Measurements from ENCODE around the gene SLC44A1. TPM values are rescaled to one million over a fixed set of nuclear protein-coding genes. Genes with fewer than 3 reads are reported as not detected.

The SLC44A1 gene
- total and polyA plus RNA-seq, 2 of the 13 experiments (the other 11 are each of a cell fraction or from before 2014, with no cell fraction given): 21.4 to 40.8 TPM

- 94% methylated on average over 2 of the region's 2 CpGs for WGBS (ENCODE audit: low lambda C conversion rate)
- Histone ChIP-seq H3K79me2 (ENCODE audit: insufficient read depth, low read length) (no peaks in the 10 kb centered on the region), H3K4me3 (replicated peaks in 1 of 3; ENCODE audit: insufficient read depth in 1 of 3, low read depth in 2 of 3, low read length in 3 of 3) (no peak overlapping the region), H3K4me2 (ENCODE audit: low read depth, low read length) (no peak overlapping the region), H3K36me3 (replicated peaks in 1 of 2; ENCODE audit: control insufficient read depth in 1 of 2, insufficient read depth in 2 of 2, low read length in 2 of 2) (no peaks in the 10 kb centered on the region), H3K27me3 (ENCODE audit: control insufficient read depth in 1 of 2, insufficient read depth in 2 of 2, low read length in 2 of 2) (no peaks in the 10 kb centered on the region), H3K27ac (ENCODE audit: extremely low read length, insufficient read depth, low read length) (no peak overlapping the region), H3K9me3 (ENCODE audit: low read length) (no peaks in the 10 kb centered on the region), H2AFZ (ENCODE audit: low read length) (no peak overlapping the region), H3K4me1 (ENCODE audit: insufficient read depth, low read length) (peaks cover 29% of the 10 kb centered on the region), H3K9ac (ENCODE audit: insufficient read depth, low read depth, low read length) (no peak overlapping the region), H4K20me1 (ENCODE audit: insufficient read depth, low read length) (no peaks in the 10 kb centered on the region)
- ChIA-PET POLR2A (no interaction called here), CTCF (ENCODE audit: low intra/inter-chr PET ratio, low total read pairs) (no interaction called here)
- DNase-seq (ENCODE audit: low spot score): no peak
- FAIRE-seq: no peak
- ATAC-seq: no peak
- BruUV-seq (replicated peaks): no TSS peak
- TF ChIP-seq ATF7-NPFF (CRISPR knock-in tag; IDR thresholded peaks at IDR 0.05; ENCODE audit: low read depth) (no peak), ZNF550 (CRISPR knock-in tag; IDR thresholded peaks at IDR 0.05; ENCODE audit: borderline replicate concordance) (no peak), PAX8 (CRISPR knock-in tag; IDR thresholded peaks at IDR 0.05; ENCODE audit: borderline replicate concordance) (no peak), ATF6 (CRISPR knock-in tag; conservative IDR thresholded peaks at IDR 0.05) (no peak), ZNF562 (CRISPR knock-in tag; IDR thresholded peaks at IDR 0.05; ENCODE audit: borderline replicate concordance) (no peak), ZNF709 (CRISPR knock-in tag; IDR thresholded peaks at IDR 0.05) (no peak), KLF13 (CRISPR knock-in tag; IDR thresholded peaks at IDR 0.05) (no peak), NFYC (CRISPR knock-in tag; IDR thresholded peaks at IDR 0.05) (no peak), SAP130 (CRISPR knock-in tag; IDR thresholded peaks at IDR 0.05; ENCODE audit: low read depth) (no peak), ZNF572 (CRISPR knock-in tag; IDR thresholded peaks at IDR 0.05) (no peak), ZNF746 (CRISPR knock-in tag; IDR thresholded peaks at IDR 0.05) (no peak)
- TF ChIP-seq, protein P1, sequence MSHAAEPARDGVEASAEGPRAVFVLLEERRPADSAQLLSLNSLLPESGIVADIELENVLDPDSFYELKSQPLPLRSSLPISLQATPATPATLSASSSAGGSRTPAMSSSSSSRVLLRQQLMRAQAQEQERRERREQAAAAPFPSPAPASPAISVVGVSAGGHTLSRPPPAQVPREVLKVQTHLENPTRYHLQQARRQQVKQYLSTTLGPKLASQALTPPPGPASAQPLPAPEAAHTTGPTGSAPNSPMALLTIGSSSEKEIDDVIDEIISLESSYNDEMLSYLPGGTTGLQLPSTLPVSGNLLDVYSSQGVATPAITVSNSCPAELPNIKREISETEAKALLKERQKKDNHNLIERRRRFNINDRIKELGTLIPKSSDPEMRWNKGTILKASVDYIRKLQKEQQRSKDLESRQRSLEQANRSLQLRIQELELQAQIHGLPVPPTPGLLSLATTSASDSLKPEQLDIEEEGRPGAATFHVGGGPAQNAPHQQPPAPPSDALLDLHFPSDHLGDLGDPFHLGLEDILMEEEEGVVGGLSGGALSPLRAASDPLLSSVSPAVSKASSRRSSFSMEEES (CRISPR knock-in tag; IDR thresholded peaks at IDR 0.05): no peak
- TF ChIP-seq, protein P2, sequence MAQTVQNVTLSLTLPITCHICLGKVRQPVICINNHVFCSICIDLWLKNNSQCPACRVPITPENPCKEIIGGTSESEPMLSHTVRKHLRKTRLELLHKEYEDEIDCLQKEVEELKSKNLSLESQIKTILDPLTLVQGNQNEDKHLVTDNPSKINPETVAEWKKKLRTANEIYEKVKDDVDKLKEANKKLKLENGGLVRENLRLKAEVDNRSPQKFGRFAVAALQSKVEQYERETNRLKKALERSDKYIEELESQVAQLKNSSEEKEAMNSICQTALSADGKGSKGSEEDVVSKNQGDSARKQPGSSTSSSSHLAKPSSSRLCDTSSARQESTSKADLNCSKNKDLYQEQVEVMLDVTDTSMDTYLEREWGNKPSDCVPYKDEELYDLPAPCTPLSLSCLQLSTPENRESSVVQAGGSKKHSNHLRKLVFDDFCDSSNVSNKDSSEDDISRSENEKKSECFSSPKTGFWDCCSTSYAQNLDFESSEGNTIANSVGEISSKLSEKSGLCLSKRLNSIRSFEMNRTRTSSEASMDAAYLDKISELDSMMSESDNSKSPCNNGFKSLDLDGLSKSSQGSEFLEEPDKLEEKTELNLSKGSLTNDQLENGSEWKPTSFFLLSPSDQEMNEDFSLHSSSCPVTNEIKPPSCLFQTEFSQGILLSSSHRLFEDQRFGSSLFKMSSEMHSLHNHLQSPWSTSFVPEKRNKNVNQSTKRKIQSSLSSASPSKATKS (CRISPR knock-in tag; IDR thresholded peaks at IDR 0.05): no peak
- TF ChIP-seq, protein P3, sequence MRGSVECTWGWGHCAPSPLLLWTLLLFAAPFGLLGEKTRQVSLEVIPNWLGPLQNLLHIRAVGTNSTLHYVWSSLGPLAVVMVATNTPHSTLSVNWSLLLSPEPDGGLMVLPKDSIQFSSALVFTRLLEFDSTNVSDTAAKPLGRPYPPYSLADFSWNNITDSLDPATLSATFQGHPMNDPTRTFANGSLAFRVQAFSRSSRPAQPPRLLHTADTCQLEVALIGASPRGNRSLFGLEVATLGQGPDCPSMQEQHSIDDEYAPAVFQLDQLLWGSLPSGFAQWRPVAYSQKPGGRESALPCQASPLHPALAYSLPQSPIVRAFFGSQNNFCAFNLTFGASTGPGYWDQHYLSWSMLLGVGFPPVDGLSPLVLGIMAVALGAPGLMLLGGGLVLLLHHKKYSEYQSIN (CRISPR knock-in tag; IDR thresholded peaks at IDR 0.05; ENCODE audit: borderline replicate concordance): no peak
- TF ChIP-seq, protein P4, sequence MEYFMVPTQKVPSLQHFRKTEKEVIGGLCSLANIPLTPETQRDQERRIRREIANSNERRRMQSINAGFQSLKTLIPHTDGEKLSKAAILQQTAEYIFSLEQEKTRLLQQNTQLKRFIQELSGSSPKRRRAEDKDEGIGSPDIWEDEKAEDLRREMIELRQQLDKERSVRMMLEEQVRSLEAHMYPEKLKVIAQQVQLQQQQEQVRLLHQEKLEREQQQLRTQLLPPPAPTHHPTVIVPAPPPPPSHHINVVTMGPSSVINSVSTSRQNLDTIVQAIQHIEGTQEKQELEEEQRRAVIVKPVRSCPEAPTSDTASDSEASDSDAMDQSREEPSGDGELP (IDR thresholded peaks at IDR 0.05; ENCODE audit: borderline replicate concordance, low read depth): no peak
- in situ Hi-C loops (cut with HindIII; ENCODE audit: extremely low pct_ligation_motif_present, low pct_unique_long_range_greater_than_20kb): no loop called here
- intact Hi-C loops (cut with micrococcal nuclease; ENCODE audit: unreplicated experiment): loop anchor here (10.0 kb wide), 1 partner anchor 253 kb away; the partner anchor contains the start of gene TMEM38B
Measured at GRCh38 chr9:105441616-105442160, 197.2 kb downstream of the SLC44A1 start.
